Measurements from ENCODE around the gene PDF.
"Not testable (repeated sequence)": the region's sequence is repeated elsewhere in the genome, so short reads cannot be mapped to it uniquely, and the experiment has no call there.

Gene PDF

DNA sequence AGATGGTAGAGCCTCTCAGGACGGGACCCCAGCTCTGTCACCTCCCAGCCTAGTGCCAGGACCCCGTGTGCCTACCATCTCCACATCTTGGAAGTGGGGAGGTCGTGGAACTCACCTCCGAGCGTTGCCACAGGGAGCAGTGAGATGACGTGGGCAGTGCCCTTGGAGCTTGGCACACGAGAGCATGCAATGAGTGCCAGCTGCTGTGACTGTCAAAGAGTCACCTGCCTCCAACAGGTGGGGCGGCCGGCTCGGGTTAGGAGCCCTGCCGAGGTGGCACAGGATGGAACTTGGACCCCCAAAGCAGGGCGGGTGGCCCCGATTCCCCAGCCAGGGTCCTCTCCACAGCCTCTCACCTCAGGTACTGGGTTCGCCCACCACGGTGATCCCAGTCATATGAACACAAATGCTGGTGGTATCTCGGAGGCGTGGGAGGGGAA is 13.8 kb downstream of the PDF start:
- DNase-seq (ENCODE audit: low read depth in 2 of 2) = no peak

DNA sequence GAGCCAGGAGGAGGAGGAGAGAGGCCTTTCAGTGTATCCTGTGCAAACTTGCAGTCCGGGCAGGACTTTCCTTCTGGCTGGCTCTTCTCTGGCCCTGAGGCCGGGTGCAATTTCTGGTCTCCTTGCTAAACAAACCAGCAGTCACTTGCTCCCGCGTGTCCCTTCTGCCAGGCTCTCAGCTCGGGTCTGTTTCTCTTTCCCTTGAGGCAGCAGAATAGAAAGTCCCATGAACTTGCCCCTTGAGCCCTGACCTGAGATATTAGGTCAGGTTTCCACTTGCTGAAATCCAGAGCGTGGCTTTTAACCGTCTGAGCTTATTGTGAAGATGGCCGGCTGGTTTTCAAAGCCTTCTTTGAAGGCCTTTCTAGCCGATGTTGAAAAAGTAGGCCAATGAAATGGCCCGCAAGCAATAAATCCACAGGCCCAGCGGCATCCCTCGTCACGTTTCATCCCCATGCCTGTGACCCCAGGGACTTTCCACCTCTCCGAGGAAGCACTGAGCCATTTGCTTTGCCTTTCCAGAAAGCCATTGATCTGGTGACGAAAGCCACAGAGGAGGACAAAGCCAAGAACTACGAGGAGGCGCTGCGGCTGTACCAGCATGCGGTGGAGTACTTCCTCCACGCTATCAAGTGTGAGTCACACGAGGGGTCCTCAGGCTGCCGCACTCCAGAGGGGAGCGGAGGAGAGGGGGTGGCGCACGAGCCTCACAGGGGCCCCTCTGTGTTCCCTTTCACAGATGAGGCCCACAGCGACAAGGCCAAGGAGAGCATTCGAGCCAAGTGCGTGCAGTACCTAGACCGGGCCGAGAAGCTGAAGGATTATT is 14.7 kb downstream of the PDF start:
- no peak for DNase-seq (ENCODE audit: low read depth in 2 of 2)

DNA sequence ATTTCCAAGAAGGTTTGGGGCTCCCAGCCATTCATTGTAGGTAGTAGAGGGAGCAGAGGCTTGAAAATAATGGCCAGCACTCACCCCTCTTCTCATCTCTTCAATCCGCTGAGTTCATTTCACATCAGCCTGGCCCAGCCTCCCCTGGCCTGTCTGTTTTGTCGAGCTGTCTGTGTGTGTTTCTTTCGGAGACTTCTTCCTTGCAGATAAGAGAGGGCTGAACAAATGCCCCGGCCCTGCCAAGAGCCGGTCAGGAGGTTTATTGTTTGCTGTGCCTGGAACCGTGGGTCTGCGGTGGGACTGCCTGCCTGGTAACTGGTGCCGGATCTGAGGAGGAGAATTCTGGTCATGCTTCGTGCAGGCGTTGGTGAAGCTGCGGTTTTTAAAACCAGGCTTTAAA is 15.9 kb downstream of the PDF start:
- DNase-seq (ENCODE audit: low read depth in 2 of 2) = no peak

DNA sequence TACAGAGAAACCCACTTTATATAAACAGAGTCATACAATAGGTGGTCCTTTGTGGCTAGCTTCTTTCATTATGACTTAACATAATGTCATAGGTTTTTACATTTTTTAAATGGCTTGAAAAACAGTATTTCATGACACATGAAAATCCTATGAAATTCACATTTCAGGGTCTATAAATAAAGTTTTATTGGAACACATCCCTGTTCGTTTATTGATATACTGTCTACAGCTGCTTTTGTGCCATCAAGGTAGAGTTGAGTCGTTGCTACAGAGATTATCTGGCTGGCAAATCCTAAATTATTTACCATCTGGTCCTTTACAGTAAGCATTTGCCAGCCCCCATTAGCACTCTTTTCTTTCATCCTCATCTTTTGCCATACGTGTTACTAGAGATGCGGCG is 16.9 kb downstream of the PDF start:
- no peak for DNase-seq (ENCODE audit: low read depth in 2 of 2)

DNA sequence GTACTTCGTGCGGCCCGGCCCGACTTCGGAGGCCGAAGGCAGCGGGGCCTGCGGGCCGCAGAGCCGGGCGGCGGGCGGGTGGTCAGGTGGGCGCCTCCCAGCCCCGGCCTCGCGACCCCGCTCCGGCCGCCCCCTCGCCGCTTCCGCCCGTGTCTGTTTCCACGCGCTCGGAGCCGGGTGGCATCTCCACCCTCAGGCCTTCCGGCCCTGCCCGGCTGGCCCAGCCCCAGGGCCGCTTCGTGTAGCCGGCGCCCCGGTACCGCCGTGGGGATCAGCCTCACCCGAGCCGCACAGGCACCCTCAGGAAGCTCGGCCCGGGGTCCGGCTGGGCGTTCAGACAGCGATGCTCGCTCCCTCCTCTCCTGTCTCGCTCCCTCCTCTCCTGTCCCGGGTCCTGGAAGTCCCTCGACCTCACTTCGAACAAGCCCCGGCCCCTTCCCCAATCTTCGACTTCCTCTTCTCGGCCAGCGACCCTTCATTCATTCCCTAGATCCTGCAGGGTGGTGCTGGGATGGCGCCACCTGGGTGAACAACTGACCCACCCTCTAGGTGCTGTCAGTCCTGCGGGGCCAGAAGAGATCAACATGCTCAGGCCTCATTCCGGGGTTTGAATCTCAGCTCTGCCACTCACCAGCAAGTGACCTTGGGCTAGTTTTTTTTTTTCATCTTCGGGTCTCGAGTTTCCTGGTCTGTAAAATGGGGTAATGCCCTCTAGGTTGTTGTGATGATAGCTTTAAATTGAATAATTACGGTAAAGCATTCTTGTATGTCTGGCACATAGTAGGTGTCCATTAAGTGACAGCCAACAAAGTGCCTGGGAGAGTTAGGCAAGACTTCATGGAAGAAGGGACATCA is 18.6 kb downstream of the PDF start:
- DNase-seq (ENCODE audit: low read depth in 2 of 2) = peak in 1 of 2 donors; percentile 32

DNA sequence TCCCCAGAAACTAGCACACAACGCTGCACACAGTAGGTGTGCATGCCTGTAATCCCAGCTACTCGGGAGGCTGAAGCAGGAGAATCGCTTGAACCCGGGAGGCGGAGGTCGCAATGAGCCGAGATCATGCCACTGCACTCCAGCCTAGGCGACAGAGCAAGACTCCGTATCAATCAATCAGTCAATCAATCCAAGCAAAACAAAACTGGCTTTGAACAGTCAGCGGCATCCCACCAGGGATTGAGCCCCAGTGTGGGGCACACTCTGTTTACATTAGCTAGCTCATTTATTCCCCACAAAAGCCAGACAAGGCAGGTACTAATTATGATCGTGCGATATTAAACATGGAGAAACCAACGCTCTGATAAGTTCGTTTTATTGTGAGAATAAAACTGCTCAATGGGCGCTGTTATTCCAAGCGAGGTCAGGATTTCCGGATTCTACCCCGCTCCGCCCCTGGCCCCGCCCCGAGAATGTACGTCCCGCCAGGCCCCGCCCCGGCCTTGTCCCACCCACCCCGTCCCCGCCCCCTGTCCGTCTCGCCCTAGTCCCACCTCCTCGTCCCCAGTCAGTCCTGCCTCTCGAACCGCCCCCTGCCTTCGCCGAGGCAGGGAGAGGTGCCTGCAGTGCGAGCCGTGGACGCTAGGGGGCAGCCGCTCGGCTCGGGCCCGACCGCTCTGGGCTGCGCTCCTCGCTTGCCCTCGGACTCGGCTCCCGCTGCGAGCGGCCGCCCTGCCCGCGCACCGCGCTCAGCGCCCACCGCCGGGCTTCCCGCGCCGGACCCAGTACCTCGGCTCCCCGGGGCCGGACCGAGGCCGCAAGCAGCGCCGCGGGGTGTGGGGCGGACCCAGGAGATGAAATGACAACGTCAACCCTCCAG is 19.5 kb downstream of the PDF start, which contains the start of gene VPS4A:
TSS of gene VPS4A (plus strand) at position 698 of the 880 bp plus-strand sequence. CDS start at position 860, 162 bp downstream.
- DNase-seq (ENCODE audit: low read depth in 2 of 2) = peak; percentile 92

DNA sequence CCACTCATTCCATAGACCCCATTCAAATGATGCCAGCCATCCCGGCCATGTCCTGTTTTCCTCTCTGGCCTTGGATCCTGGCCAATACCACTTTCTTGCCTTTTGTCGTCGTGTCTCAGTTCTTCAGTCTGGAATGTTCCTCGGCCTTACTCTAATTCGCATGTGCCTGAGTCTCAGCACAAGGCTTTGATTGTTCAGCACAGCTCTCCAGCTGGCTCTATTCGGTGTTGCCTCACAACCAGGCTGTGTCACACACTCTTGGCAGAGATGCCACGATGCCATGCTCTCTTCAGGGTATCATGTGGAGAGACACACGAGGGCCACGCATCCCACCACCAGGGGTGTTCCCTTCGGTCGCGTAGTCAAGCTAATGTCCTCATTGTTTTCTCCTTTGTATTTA is 21.1 kb downstream of the PDF start:
- no peak for DNase-seq (ENCODE audit: low read depth in 2 of 2)

DNA sequence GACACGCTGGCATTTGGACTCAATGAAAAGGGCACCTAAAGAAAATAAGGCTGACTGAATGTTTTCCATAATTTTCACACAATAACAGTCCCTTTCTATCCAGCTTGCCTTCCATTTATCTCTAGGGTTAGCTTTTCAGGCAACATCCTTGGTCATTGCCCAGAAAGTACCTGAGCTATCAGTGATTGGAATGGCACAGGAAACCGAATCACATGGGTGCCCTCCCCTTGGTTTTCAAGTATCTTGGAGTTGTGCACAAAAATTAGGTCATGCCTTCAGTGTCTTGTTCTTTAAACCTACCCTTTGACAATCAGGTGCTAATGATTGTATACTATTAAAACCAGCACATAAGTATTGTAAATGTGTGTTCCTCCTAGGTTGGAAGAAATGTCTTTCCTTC is 22.5 kb downstream of the PDF start:
- DNase-seq (ENCODE audit: low read depth in 2 of 2) = no peak

DNA sequence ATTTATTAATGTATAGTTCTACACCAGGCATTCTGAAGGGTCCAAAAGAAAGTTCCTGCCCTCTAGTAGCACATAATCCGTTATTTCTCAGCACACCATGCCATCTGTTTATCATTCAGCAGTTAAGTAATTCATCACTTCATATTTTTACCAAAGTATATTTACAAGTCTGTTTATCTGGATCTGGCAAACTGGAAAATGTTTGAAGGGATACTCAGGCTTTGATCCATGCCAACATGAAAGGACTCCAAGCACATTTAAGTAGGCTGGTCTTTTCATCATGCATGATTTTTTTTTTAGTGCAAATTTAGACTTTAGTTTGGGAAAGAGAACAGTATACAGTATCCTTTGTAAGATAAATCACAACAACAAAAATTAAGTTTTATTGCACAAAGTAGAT is 23.3 kb downstream of the PDF start:
- no peak for DNase-seq (ENCODE audit: low read depth in 2 of 2)

DNA sequence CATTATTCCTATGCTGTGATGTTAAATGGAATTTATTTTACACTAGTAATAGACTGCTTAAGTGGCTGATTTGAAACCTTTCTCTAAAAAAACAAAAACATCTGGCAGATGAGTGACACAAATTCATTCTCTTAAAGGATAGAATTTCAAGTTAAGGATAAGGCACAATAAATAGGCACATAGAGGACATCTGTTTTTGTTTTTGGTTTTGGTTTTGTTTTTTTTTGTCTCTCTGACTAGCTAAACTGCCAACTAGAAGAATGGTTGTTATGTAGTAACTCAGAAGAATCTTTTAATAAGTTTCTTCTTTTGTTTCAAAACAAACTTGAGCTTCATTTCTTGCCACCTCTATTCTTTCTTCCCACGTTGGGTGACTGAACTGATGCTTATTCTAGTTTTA is 24.4 kb downstream of the PDF start:
- DNase-seq (ENCODE audit: low read depth in 2 of 2) = no peak

DNA sequence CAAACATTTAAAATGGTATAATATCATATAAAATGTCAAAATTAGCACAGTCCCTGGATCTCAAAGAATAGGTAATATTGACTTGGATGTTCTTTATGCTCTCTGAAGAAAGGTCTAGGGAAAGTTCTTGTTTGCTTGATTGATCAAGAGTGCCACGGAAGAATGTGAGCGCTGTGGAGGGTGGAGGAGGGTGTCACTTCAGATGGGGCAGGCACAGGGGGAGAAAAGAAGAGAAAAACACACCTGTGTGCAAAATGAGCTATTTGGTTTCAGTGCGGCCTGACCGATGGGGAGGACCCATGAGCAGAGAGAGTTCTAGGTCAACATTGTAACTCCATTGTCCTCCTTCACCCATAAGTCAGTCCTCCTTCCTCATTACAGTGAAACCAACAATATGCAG is 28.1 kb downstream of the PDF start:
- DNase-seq (ENCODE audit: low read depth in 2 of 2) = no peak

DNA sequence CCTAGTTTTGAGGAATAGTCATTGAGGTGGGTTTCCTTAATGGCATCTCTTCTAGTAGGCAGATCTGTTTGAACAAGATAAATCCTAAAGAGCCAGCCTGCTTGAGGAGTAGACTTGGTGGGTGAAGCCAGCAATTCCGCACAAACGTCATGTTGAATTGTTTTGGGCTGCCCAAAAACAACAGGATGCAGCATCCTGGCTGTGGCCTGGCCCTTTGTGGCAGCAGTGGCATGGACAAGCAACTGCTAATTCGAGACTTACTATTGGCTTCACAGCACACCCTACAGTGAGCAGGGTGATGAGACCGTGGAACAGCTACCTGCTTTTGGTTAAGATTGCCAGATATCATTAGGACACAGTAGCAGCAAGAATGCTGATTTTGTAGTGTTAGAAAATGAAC is 28.5 kb downstream of the PDF start:
- no peak for DNase-seq (ENCODE audit: low read depth in 2 of 2)

DNA sequence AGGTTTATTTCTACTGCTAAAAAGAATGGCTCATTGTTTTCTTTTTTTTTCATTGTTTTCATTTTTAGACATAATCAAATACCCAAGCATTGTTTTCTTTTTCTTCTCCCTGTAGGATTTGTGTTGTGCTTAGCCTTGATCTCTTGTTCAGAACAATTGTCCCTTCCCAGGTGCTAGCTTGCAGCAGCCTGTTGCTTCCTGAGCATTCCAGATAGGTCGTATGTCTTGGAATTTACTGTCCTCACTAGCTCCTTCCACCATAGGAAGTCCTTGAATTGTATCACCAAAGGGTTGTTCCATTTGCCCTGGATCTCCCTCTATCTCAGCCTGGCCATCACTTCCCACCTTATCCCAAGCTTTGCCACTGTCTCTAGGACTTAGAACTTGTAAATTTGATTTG is 29.2 kb downstream of the PDF start:
- DNase-seq (ENCODE audit: low read depth in 2 of 2) = no peak

DNA sequence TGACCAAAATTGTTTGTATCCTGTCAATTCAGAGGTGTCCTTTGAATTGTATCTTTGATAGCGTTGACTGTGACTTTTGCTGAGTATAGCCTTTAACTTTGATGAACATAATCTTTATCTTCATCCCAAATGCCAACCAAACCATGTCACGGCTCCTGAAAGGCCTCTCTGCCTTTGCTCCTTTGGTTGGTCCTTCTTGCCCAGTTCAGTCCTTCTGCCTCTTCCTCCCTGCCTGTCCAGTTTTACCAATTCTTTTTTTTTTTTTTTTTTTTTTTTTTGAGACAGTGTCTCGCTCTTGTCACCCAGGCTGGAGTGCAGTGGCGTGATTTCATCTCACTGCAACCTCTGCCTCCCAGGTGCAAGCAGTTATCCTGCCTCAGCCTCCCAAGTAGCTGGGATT is 32.1 kb downstream of the PDF start:
- no peak for DNase-seq (ENCODE audit: low read depth in 2 of 2)

DNA sequence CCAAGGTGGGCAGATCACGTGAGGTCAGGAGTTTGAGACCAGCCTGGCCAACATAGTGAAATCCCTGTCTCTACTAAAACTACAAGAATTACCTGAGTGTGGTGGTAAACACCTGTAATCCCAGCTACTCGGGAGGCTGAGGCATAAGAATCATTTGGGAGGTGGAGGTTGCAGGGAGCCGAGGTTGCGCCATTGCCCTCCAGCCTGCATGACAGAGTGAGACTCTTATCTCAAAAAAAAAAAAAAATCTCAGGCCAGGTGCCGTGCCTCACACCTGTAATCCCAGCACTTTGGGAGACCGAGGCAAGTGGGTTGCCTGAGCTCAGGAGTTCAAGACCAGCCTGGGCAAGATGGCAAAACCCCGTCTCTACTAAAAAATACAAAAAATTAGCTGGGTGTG is 33.6 kb downstream of the PDF start:
- not testable (repeated sequence) for DNase-seq (ENCODE audit: low read depth in 2 of 2)

DNA sequence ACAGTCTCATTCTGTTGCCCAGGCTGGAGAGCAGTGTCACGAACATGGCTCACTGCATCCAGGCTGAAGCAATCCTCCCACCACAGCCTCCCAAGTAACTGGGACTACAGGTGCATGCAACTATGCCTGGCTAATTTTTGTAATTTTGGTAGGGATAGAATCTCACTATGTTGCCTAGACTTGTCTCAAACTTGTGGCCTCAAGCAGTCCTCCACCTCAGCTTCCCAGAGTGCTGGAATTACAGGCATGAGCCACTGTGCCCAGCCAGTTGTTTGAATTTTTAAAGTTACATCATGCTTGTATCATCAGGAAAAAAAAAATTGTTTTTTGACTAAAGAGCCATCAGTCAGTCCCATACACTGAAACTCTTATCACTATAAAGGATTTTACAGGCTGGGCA is 36.3 kb downstream of the PDF start:
- DNase-seq (ENCODE audit: low read depth in 2 of 2) = no peak

DNA sequence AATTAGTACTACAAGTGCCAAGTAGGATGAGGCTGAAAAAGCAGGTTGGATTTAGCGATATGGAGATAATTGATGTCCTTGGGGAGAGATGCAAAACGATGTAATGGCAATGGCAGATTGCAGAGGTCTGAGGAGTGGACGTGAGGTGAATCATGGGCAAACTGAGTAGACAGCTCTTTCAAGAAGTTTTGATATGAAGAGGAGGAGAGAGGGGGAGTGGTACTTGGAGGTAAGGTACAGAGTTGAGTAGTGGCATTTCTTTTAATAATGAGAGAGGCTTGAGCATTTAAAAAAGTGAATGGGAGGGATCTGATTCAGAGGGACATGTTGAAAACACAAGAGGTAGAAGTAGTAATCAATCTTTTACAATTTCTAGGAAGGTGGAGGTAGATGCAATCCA is 37.0 kb downstream of the PDF start:
- DNase-seq (ENCODE audit: low read depth in 2 of 2) = no peak

DNA sequence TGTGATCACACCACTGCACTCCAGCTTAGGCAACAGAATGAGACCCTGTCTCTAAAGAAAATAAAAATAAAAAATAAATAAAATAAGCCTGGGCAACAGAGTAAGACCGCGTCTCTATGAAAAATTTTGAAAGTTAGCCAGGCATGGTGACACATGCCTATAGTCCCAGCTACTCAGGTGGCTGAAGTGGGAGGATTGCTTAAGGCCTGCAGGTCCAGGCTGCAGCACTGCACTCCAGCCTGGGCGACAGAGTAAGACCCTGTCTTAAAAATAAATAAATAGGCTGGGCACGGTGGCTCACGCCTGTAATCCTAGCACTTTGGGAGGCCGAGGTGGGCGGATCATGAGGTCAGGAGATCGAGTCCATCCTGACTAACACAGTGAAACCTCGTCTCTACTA is 38.7 kb downstream of the PDF start:
- DNase-seq (ENCODE audit: low read depth in 2 of 2) = not testable (repeated sequence)

DNA sequence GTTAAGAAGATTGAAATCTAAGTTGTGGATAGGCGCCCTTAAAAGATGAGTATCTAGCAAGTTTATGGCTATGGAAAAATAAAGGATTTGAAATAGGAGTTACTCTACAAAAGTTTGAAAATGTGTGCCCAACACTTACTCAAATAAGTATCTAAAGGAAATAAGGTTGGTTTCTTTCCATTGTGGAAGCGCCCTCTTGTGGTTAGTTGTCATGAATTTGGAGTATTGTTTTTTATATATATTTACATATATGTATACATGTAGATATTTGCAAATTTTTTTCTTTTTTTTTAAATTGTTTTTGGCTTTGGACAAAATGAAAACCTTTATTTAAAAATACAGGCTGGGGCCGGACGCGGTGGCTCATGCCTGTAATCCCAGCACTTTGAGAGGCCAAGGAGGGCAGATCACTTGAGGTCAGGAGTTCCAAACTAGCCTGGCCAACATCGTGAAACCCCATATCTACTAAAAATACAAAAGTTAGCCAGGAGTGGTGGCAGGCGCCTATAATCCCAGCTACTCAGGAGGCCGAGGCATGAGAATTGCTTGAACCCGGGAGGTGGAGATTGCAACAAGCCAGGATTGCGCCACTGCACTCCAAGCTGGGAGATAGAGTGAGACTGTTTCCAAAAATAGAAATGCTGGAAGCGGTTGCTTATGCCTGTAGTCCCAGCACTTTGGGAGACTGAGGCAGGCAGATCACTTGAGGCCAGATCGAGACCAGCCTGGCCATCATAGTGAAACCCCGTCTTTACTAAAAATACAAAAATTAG is 43.3 kb downstream of the PDF start:
- DNase-seq (ENCODE audit: low read depth in 2 of 2) = peak in 1 of 2 donors; percentile 13

DNA sequence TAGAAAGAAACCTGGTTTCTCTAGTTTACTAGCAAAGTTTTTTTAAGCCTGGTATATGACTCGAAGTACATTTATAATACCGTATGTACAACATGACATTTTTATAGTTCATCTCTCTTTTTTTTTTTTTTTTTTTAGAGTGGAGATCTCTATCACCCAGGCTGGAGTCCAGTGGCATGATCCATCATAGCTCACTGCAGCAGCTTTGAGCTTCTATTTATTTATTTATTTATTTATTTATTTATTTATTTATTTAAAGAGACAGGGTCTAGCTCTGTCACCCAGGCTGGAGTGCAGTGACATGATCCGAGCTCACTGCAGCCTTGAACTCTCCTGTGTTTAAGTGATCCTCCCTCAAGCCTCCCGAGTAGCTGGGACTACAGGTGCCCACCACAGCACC is 45.1 kb downstream of the PDF start:
- DNase-seq (ENCODE audit: low read depth in 2 of 2) = no peak

DNA sequence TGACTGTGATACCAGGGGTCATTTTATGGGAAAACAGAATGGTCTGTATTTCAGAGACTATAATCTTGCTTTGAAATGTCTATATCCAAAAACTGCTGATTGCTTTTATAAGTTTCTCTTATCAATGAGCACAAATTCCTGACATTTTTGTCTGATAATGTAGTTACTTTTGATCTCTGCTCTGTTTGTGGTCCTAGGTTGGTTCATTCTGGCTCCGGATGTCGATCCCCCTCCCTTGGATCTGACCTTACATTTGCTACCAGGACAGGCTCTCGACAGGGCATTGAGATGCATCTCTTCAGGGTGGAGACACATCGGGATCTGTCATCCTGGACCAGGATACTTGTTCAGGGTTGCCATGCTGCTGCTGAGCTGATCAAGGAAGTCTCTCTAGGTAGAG is 46.5 kb downstream of the PDF start:
- no peak for DNase-seq (ENCODE audit: low read depth in 2 of 2)

Measured in stimulated activated CD8-positive, alpha-beta memory T cell treated with anti-CD3 and anti-CD28 coated beads, Interleukin-7, amount 100 ng/mL, for 4 hours (primary cell).